HG03095 (cell line): ENCODE data around the gene TES.

Experiments used
- ATAC-seq: cut with Tn5 transposase; IDR thresholded peaks from one replicate; pipeline ENCODE4 v1.9.1; 2021; ENCODE audit warnings: moderate library complexity; ENCODE audit not compliant: unreplicated experiment

The TES gene

GRCh38 chr7:116219288-116219687 is 8.9 kb downstream of the TES start:
- no peak for ATAC-seq

GRCh38 chr7:116219834-116220233 is 9.5 kb downstream of the TES start:
- ATAC-seq = no peak

- no peak for ATAC-seq
Observed at GRCh38 chr7:116222501-116222900, 12.2 kb downstream of the TES start.

GRCh38 chr7:116223588-116223987 is 13.2 kb downstream of the TES start:
- ATAC-seq = no peak

GRCh38 chr7:116224492-116225098 is 14.3 kb downstream of the TES start:
- ATAC-seq = peak; percentile 47

GRCh38 chr7:116225860-116226259 is 15.5 kb downstream of the TES start:
- ATAC-seq = no peak

- no peak for ATAC-seq
Observed at GRCh38 chr7:116226664-116227063, 16.3 kb downstream of the TES start.

- no peak for ATAC-seq
Observed at GRCh38 chr7:116227678-116228239, 17.4 kb downstream of the TES start.

GRCh38 chr7:116228241-116228640 is 17.9 kb downstream of the TES start:
- no peak for ATAC-seq

GRCh38 chr7:116229366-116229765 is 19.0 kb downstream of the TES start:
- ATAC-seq = peak; percentile 56

GRCh38 chr7:116230191-116231005 is 20.1 kb downstream of the TES start:
- ATAC-seq = no peak

- ATAC-seq = no peak
Observed at GRCh38 chr7:116231543-116231942, 21.2 kb downstream of the TES start.

- ATAC-seq = no peak
Observed at GRCh38 chr7:116231949-116232348, 21.6 kb downstream of the TES start.

GRCh38 chr7:116232350-116232749 is 22.0 kb downstream of the TES start:
- ATAC-seq = no peak

- ATAC-seq = no peak
Observed at GRCh38 chr7:116232920-116233319, 22.6 kb downstream of the TES start.

GRCh38 chr7:116234517-116235200 is 24.3 kb downstream of the TES start:
- no peak for ATAC-seq

GRCh38 chr7:116235380-116235779 is 25.0 kb downstream of the TES start:
- ATAC-seq = no peak

GRCh38 chr7:116236020-116236630 is 25.8 kb downstream of the TES start:
- ATAC-seq = peak; percentile 56

- no peak for ATAC-seq
Observed at GRCh38 chr7:116239020-116239419, 28.7 kb downstream of the TES start.

GRCh38 chr7:116239434-116239833 is 29.1 kb downstream of the TES start:
- ATAC-seq = no peak

GRCh38 chr7:116240024-116240668 is 29.8 kb downstream of the TES start:
- ATAC-seq = no peak
